ENCODE data around the gene PNLDC1. TPM values are rescaled to one million over a fixed set of nuclear protein-coding genes. Genes with fewer than 3 reads are reported as not detected.

PNLDC1 gene
- total RNA-seq, 3 donors from 2014 or later (not counting 1 experiment from before 2014, with no cell fraction given) = 0.19 TPM; not detected in 2

DNA sequence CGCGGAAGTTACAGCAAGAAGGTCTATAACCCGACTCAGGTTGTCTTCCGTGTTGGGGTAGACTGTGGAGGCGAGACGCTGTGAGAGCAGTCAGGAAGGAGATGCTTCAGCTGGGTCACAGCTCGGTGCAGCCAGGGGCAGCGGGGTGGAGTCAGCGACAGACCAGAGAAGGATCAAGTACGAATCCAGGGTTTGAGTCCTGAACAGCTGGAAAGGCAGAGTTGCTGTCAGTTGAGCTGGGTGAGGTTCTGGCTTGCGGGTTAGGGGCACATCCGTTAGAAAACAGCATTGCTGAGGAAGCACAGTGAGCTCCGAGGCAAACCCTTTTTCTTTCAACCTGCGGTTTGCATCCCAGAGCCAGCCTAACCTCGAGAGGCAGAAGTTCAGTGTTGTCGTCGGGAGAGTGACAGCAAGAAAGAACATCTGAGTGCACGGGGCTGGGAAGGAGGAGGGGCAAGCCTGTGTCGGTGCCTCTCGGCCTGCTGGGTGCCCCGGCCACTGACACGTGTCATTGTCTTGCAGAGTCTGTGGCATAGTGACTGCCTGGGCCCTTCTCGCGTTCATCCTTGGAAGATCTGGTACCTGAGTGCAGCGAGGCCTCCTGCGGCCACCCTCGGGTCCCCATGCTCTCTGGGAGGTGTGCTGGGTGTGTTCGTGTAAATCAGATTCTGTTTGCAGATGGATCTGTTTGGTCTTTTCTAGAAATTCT lies 20.0 kb downstream of the PNLDC1 start:
- no peaks in the 10 kb centered on the region for H3K9me3 ChIP-seq (ENCODE audit: control insufficient read depth, insufficient read depth, low read length)
- H3K4me3 ChIP-seq (ENCODE audit: low read length) = peak overlapping the region; percentile 18
- peak overlapping the region; percentile 83 for H3K4me3 Mint-ChIP-seq
- peaks cover 0 to 8% of the 10 kb centered on the region in 2 donors for H3K27me3 Mint-ChIP-seq (ENCODE audit: low read depth in 2 of 2)
- peak overlapping the region; percentile 78 to 82 for H3K27ac Mint-ChIP-seq
- H3K36me3 ChIP-seq (ENCODE audit: control insufficient read depth, insufficient read depth, low read length) = no peaks in the 10 kb centered on the region
- intact Hi-C loops (cut with micrococcal nuclease) = no loop called here
- H3K27ac ChIP-seq (ENCODE audit: low read length) = peak overlapping the region; percentile 45
- WGBS (ENCODE audit: insufficient coverage) = 36% methylated on average over 28 of the region's 28 CpGs
- H3K27me3 ChIP-seq (ENCODE audit: control insufficient read depth, insufficient read depth, low read length) = no peaks in the 10 kb centered on the region
- DNase-seq = peak in 1 of 2 donors; percentile 58
- no peaks in the 10 kb centered on the region for H3K36me3 Mint-ChIP-seq
- peak in 2 of 3 donors; percentile 70 to 79 for ATAC-seq
- H3K4me1 ChIP-seq (ENCODE audit: control insufficient read depth, insufficient read depth, low read length) = peaks cover 28% of the 10 kb centered on the region
- no peaks in the 10 kb centered on the region for H3K9me3 Mint-ChIP-seq
- TF ChIP-seq, protein P1, sequence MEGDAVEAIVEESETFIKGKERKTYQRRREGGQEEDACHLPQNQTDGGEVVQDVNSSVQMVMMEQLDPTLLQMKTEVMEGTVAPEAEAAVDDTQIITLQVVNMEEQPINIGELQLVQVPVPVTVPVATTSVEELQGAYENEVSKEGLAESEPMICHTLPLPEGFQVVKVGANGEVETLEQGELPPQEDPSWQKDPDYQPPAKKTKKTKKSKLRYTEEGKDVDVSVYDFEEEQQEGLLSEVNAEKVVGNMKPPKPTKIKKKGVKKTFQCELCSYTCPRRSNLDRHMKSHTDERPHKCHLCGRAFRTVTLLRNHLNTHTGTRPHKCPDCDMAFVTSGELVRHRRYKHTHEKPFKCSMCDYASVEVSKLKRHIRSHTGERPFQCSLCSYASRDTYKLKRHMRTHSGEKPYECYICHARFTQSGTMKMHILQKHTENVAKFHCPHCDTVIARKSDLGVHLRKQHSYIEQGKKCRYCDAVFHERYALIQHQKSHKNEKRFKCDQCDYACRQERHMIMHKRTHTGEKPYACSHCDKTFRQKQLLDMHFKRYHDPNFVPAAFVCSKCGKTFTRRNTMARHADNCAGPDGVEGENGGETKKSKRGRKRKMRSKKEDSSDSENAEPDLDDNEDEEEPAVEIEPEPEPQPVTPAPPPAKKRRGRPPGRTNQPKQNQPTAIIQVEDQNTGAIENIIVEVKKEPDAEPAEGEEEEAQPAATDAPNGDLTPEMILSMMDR (IDR thresholded peaks at IDR 0.05) = no peak
- peaks cover 19 to 24% of the 10 kb centered on the region in 2 donors for H3K4me1 Mint-ChIP-seq

DNA sequence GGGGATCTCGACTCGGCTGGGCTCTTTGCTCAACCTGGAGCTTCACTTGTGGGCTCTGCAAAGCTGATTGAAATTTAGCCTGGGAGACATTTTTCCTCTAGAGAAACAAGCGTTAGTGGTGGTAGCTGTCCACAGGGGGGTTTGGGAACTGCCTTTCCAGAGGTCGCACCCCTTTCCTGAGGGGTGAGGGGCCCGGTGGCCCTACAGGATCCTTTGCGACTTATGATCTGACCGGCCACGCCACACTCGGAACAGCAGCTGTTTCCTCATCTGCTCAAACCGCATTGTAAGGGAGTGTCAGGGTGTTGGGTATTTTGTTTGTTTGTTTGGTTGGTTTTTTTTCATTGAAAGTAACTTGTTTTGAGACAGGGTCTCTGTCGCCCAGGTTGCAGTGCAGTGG lies 21.0 kb downstream of the PNLDC1 start:
- ATAC-seq = no peak
- Histone ChIP-seq H3K9me3 (ENCODE audit: control insufficient read depth, insufficient read depth, low read length) (no peaks in the 10 kb centered on the region), H3K4me3 (ENCODE audit: low read length) (no peak overlapping the region), H3K27ac (ENCODE audit: low read length) (no peak overlapping the region), H3K4me1 (ENCODE audit: control insufficient read depth, insufficient read depth, low read length) (peaks cover 28% of the 10 kb centered on the region), H3K36me3 (ENCODE audit: control insufficient read depth, insufficient read depth, low read length) (no peaks in the 10 kb centered on the region), H3K27me3 (ENCODE audit: control insufficient read depth, insufficient read depth, low read length) (no peaks in the 10 kb centered on the region)
- Mint-ChIP-seq H3K4me3 (peak overlapping the region; percentile 83), H3K27me3 (ENCODE audit: low read depth in 2 of 2) (peaks cover 0 to 8% of the 10 kb centered on the region in 2 donors), H3K36me3 (no peaks in the 10 kb centered on the region), H3K4me1 (peaks cover 19 to 24% of the 10 kb centered on the region in 2 donors), H3K9me3 (no peaks in the 10 kb centered on the region), H3K27ac (peak overlapping the region in 1 of 2 donors; percentile 78)
- TF ChIP-seq, protein P1 (IDR thresholded peaks at IDR 0.05) = no peak
- intact Hi-C loops (cut with micrococcal nuclease) = no loop called here
- DNase-seq = no peak
- WGBS (ENCODE audit: insufficient coverage) = 39% methylated on average over 11 of the region's 11 CpGs

DNA sequence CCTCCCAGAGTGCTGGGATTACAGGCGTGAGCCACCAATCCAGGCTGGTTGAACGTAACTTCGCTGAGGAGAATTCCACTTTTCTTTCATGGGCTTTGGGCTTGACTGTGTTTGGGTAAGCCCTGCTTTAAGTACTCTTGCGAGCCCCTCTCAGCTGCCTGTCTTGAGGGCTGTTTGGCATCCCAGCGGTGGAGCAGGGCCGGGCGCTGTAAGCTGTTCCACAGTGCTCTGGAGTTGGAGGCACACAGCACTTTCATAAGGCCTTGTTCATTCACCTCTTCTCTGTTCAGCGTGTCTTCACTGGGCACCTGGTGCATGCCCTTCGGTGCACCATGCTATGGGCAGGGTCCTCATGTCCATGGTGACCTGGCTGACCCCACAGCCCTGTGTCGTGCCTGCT lies 21.6 kb downstream of the PNLDC1 start:
- no peaks in the 10 kb centered on the region for H3K36me3 ChIP-seq (ENCODE audit: control insufficient read depth, insufficient read depth, low read length)
- no peak for ATAC-seq
- no peaks in the 10 kb centered on the region for H3K9me3 Mint-ChIP-seq
- H3K27me3 Mint-ChIP-seq (ENCODE audit: low read depth in 2 of 2) = peaks cover 0 to 8% of the 10 kb centered on the region in 2 donors
- no peak overlapping the region for H3K27ac ChIP-seq (ENCODE audit: low read length)
- peaks cover 19 to 24% of the 10 kb centered on the region in 2 donors for H3K4me1 Mint-ChIP-seq
- H3K4me3 ChIP-seq (ENCODE audit: low read length) = no peak overlapping the region
- H3K9me3 ChIP-seq (ENCODE audit: control insufficient read depth, insufficient read depth, low read length) = no peaks in the 10 kb centered on the region
- no peak overlapping the region for H3K4me3 Mint-ChIP-seq
- DNase-seq = no peak
- intact Hi-C loops (cut with micrococcal nuclease) = no loop called here
- no peaks in the 10 kb centered on the region for H3K27me3 ChIP-seq (ENCODE audit: control insufficient read depth, insufficient read depth, low read length)
- TF ChIP-seq, protein P1 (IDR thresholded peaks at IDR 0.05) = no peak
- 93% methylated on average over 10 of the region's 10 CpGs for WGBS (ENCODE audit: insufficient coverage)
- no peak overlapping the region for H3K27ac Mint-ChIP-seq
- H3K36me3 Mint-ChIP-seq = no peaks in the 10 kb centered on the region
- H3K4me1 ChIP-seq (ENCODE audit: control insufficient read depth, insufficient read depth, low read length) = peaks cover 28% of the 10 kb centered on the region

Data from natural killer cell (primary cell).